GM23338 (cell line): ENCODE data around the gene AVPR2. TPM values are rescaled to one million over a fixed set of nuclear protein-coding genes. Genes with fewer than 3 reads are reported as not detected.

Experiments
- ATAC-seq: fragments of 200-7000 bp; cut with Tn5 transposase; 3 replicates; pipeline ENCODE4 v1.9.1; 2020
- DNase-seq: peaks from one replicate; pipeline ENCODE4 v3.0.0-alpha.2; 2015; ENCODE audit warnings: low spot score
- H2AFZ ChIP-seq: fragments of 200-600 bp; sonication (generic); 2 replicates; pipeline ENCODE4 v1.8.0; 2016; ENCODE audit warnings: antibody characterized with exemption, mild to moderate bottlenecking, moderate library complexity
- H3F3A ChIP-seq: fragments of 200-600 bp; sonication (generic); replicated peaks from 2 replicates; pipeline ENCODE4 v1.8.0; 2017; ENCODE audit warnings: antibody characterized with exemption, mixed run types, low read depth
- H3K27ac ChIP-seq: fragments of 200-600 bp; sonication (generic); 2 replicates; pipeline ENCODE4 v1.6.1; 2016; ENCODE audit warnings: low read depth
- H3K27me3 ChIP-seq: fragments of 200-600 bp; sonication (generic); 2 replicates; pipeline ENCODE4 v1.8.0; 2016; ENCODE audit warnings: mild to moderate bottlenecking, mixed run types, moderate library complexity; ENCODE audit not compliant: insufficient read depth
- H3K36me3 ChIP-seq: fragments of 200-600 bp; sonication (generic); 2 replicates; pipeline ENCODE4 v1.8.0; 2016; ENCODE audit warnings: mild to moderate bottlenecking; ENCODE audit not compliant: insufficient read depth
- H3K4me1 ChIP-seq: fragments of 200-600 bp; sonication (generic); 2 replicates; pipeline ENCODE4 v1.8.0; 2016; ENCODE audit warnings: mild to moderate bottlenecking, moderate library complexity; ENCODE audit not compliant: insufficient read depth
- H3K4me2 ChIP-seq: fragments of 200-600 bp; sonication (generic); 2 replicates; pipeline ENCODE4 v1.7.1; 2017; ENCODE audit warnings: mixed run types
- H3K4me3 ChIP-seq: fragments of 200-600 bp; sonication (generic); 2 replicates; pipeline ENCODE4 v1.6.1; 2016; ENCODE audit warnings: mixed run types
- H3K79me2 ChIP-seq: fragments of 200-600 bp; sonication (generic); replicated peaks from 2 replicates; pipeline ENCODE4 v1.8.0; 2017; ENCODE audit warnings: mild to moderate bottlenecking; ENCODE audit not compliant: insufficient read depth
- H3K9me2 ChIP-seq: fragments of 200-600 bp; sonication (generic); 2 replicates; pipeline ENCODE4 v1.8.0; 2017; ENCODE audit not compliant: insufficient read depth
- H4K20me1 ChIP-seq: fragments of 200-600 bp; sonication (generic); replicated peaks from 2 replicates; pipeline ENCODE4 v1.8.0; 2017; ENCODE audit warnings: mild to moderate bottlenecking; ENCODE audit not compliant: insufficient read depth
- H3K27ac Mint-ChIP-seq: 2 replicates; pipeline ENCODE4 v1.8.0; 2020; ENCODE audit warnings: inconsistent platforms, mild to moderate bottlenecking, moderate library complexity, mixed read lengths
- H3K27me3 Mint-ChIP-seq: 3 replicates; pipeline ENCODE4 v1.8.0; 2022; ENCODE audit warnings: low read depth, mild to moderate bottlenecking, moderate library complexity, mixed read lengths, inconsistent platforms; ENCODE audit not compliant: insufficient read depth, poor library complexity
- H3K36me3 Mint-ChIP-seq: 3 replicates; pipeline ENCODE4 v1.8.0; 2021; ENCODE audit warnings: low read depth, mild to moderate bottlenecking, inconsistent platforms, moderate library complexity, mixed read lengths
- H3K4me1 Mint-ChIP-seq: 3 replicates; pipeline ENCODE4 v1.8.0; 2020; ENCODE audit warnings: mild to moderate bottlenecking, inconsistent platforms, mixed read lengths
- H3K4me3 Mint-ChIP-seq: 3 replicates; pipeline ENCODE4 v1.8.0; 2021; ENCODE audit warnings: moderate library complexity, mild to moderate bottlenecking, inconsistent platforms, mixed read lengths
- H3K9me3 Mint-ChIP-seq: 3 replicates; pipeline ENCODE4 v1.8.0; 2020; ENCODE audit warnings: moderate library complexity, mild to moderate bottlenecking, inconsistent platforms, mixed read lengths
- EZH2 ChIP-seq: fragments of 200-600 bp; sonication (generic); IDR thresholded peaks from one replicate; pipeline ENCODE4 v1.8.0; 2017; ENCODE audit warnings: antibody characterized with exemption, mild to moderate bottlenecking, low read depth; ENCODE audit not compliant: unreplicated experiment
- JUNB ChIP-seq: IDR thresholded peaks from one replicate; pipeline ENCODE4 v1.6.1; 2016; ENCODE audit warnings: antibody characterized with exemption; ENCODE audit not compliant: unreplicated experiment
- POLR2AphosphoS5 ChIP-seq: IDR thresholded peaks from 2 replicates; pipeline ENCODE4 v1.6.1; 2016; ENCODE audit warnings: antibody characterized with exemption, low read depth
- STAT1 ChIP-seq: IDR thresholded peaks from one replicate; pipeline ENCODE4 v1.6.1; 2016; ENCODE audit warnings: antibody characterized with exemption; ENCODE audit not compliant: unreplicated experiment
- ZNF114 ChIP-seq: fragments of 250-450 bp; sonication (Bioruptor Pico); IDR thresholded peaks from 2 replicates; pipeline ENCODE4 v1.5.0; 2020; ENCODE audit warnings: mild to moderate bottlenecking, moderate library complexity
- ZNF331 ChIP-seq: fragments of 250-450 bp; sonication (Bioruptor Pico); IDR thresholded peaks from 2 replicates; pipeline ENCODE4 v1.5.0; 2020; ENCODE audit warnings: low read depth, mild to moderate bottlenecking, moderate library complexity
- polyA plus RNA-seq: library from polyadenylated mRNA; unstranded; fragments of >200 nt; fragmentation: Nextera tagmentation; extraction: Ambion mirVana; gene quantifications from 2 replicates; pipeline ENCODE4 v1.2.1, GENCODE V29; 2016
- total RNA-seq: library from RNA; depleted of rRNA; stranded (reverse); fragments of >200 nt; shearing (Covaris generic); gene quantifications from 2 replicates; pipeline ENCODE4 v1.2.3, GENCODE V29; 2014
- TF ChIP-seq, protein P1 (sequence below): IDR thresholded peaks from 2 replicates; pipeline ENCODE4 v1.6.1; 2016; ENCODE audit warnings: antibody characterized with exemption
- TF ChIP-seq, protein P2 (sequence below), 2 experiments: fragments of 200-600 bp in 1 of 2; sonication (generic) in 1 of 2; conservative IDR thresholded peaks; 2 replicates each; pipeline versions ENCODE4 v1.5.1 to v1.6.1; 2016 to 2017; ENCODE audit warnings: antibody characterized with exemption in 2 of 2, low read depth in 2 of 2, mild to moderate bottlenecking in 2 of 2, moderate library complexity in 1 of 2
- TF ChIP-seq, protein P3 (sequence below): IDR thresholded peaks from one replicate; pipeline ENCODE4 v1.6.1; 2018; ENCODE audit warnings: antibody characterized with exemption; ENCODE audit not compliant: unreplicated experiment
- TF ChIP-seq, protein P4 (sequence below): fragments of 250-450 bp; sonication (Bioruptor Pico); IDR thresholded peaks from 2 replicates; pipeline ENCODE4 v1.5.0; 2020; ENCODE audit warnings: mild to moderate bottlenecking, moderate library complexity

Gene AVPR2
- total and polyA plus RNA-seq, 2 experiments from 2014 or later: not detected

DNA sequence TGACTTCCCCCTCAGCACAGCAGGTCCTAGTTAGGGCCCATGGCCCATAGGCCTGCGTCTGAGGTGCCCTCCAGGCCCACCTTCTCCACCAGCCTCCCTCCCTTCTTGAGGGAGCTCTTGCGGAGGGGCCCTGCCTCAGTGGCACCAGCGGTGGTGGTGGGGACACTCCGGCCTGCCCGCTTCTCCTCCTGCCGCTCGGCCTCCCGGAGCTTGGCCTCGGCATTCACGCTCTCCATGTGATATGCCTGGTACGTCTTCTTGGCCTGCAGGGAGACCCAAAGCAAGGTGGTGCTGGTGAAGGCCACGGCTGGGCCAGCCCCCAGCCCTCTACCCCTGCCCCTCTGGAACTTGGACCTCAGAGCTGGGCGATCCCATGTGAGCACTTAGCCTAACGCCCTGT is 16.1 kb downstream of the AVPR2 start:
- Histone ChIP-seq H3K4me1 (peaks cover 7% of the 10 kb centered on the region; the same call in 1 of the 2 replicates), H4K20me1 (no peaks in the 10 kb centered on the region), H3K4me3 (no peak overlapping the region), H3K79me2 (no peaks in the 10 kb centered on the region), H2AFZ (no peak overlapping the region), H3F3A (no peaks in the 10 kb centered on the region), H3K4me2 (no peak overlapping the region), H3K27me3 (no peaks in the 10 kb centered on the region), H3K27ac (no peak overlapping the region), H3K9me2 (no peaks in the 10 kb centered on the region), H3K36me3 (no peaks in the 10 kb centered on the region)
- peaks cover 18% of the 10 kb centered on the region; the same call in 2 of the 3 replicates for H3K4me1 Mint-ChIP-seq
- H3K9me3 Mint-ChIP-seq: no peaks in the 10 kb centered on the region; the same call in 2 of the 3 replicates
- H3K27ac Mint-ChIP-seq: no peak overlapping the region
- peaks cover 1% of the 10 kb centered on the region for H3K27me3 Mint-ChIP-seq
- DNase-seq (no peak), ATAC-seq (no peak)
- no peak overlapping the region for H3K4me3 Mint-ChIP-seq
- peaks cover 25% of the 10 kb centered on the region for H3K36me3 Mint-ChIP-seq
- TF ChIP-seq ZNF331 (CRISPR knock-in tag): no peak
- TF ChIP-seq, protein P1, sequence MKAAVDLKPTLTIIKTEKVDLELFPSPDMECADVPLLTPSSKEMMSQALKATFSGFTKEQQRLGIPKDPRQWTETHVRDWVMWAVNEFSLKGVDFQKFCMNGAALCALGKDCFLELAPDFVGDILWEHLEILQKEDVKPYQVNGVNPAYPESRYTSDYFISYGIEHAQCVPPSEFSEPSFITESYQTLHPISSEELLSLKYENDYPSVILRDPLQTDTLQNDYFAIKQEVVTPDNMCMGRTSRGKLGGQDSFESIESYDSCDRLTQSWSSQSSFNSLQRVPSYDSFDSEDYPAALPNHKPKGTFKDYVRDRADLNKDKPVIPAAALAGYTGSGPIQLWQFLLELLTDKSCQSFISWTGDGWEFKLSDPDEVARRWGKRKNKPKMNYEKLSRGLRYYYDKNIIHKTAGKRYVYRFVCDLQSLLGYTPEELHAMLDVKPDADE: no peak
- no peak for TF ChIP-seq POLR2AphosphoS5
- TF ChIP-seq JUNB: no peak

DNA sequence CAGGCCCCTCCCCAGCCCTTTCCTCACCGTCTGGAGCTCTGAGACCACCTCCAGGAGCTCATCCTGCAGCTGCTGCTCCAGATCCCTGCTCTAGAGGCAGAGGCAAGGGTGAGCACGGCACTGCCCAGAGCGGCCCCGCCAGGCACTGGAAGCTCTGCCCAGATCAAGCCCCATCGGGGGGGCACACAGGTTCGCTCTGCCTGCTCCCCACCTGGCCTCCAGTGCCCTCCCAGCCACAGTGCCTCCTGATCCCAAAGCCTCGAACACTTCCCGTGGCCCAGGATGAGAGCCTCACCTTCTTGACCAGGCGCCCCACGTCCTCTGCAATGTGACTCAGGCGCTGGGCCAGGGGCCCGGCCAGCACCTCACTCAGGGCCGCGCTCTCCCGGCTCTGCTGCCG is 16.6 kb downstream of the AVPR2 start:
- Histone ChIP-seq H3F3A (no peaks in the 10 kb centered on the region), H2AFZ (no peak overlapping the region), H4K20me1 (no peaks in the 10 kb centered on the region), H3K36me3 (no peaks in the 10 kb centered on the region), H3K9me2 (no peaks in the 10 kb centered on the region), H3K4me2 (no peak overlapping the region), H3K27ac (no peak overlapping the region), H3K4me1 (peaks cover 7% of the 10 kb centered on the region; the same call in 1 of the 2 replicates), H3K27me3 (no peaks in the 10 kb centered on the region), H3K4me3 (no peak overlapping the region), H3K79me2 (no peaks in the 10 kb centered on the region)
- Mint-ChIP-seq H3K36me3 (peaks cover 20% of the 10 kb centered on the region), H3K4me1 (peaks cover 20% of the 10 kb centered on the region), H3K27ac (no peak overlapping the region), H3K9me3 (no peaks in the 10 kb centered on the region; the same call in 2 of the 3 replicates), H3K27me3 (peaks cover 1% of the 10 kb centered on the region), H3K4me3 (no peak overlapping the region)
- DNase-seq: no peak
- no peak for ATAC-seq
- TF ChIP-seq, protein P2, sequence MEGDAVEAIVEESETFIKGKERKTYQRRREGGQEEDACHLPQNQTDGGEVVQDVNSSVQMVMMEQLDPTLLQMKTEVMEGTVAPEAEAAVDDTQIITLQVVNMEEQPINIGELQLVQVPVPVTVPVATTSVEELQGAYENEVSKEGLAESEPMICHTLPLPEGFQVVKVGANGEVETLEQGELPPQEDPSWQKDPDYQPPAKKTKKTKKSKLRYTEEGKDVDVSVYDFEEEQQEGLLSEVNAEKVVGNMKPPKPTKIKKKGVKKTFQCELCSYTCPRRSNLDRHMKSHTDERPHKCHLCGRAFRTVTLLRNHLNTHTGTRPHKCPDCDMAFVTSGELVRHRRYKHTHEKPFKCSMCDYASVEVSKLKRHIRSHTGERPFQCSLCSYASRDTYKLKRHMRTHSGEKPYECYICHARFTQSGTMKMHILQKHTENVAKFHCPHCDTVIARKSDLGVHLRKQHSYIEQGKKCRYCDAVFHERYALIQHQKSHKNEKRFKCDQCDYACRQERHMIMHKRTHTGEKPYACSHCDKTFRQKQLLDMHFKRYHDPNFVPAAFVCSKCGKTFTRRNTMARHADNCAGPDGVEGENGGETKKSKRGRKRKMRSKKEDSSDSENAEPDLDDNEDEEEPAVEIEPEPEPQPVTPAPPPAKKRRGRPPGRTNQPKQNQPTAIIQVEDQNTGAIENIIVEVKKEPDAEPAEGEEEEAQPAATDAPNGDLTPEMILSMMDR (conservative IDR thresholded peaks at IDR 0.05; ENCODE audit: low read depth in 2 of 2): no peak
- TF ChIP-seq EZH2 (no peak), POLR2AphosphoS5 (no peak), ZNF114 (CRISPR knock-in tag) (no peak), STAT1 (no peak)
- TF ChIP-seq, protein P3, sequence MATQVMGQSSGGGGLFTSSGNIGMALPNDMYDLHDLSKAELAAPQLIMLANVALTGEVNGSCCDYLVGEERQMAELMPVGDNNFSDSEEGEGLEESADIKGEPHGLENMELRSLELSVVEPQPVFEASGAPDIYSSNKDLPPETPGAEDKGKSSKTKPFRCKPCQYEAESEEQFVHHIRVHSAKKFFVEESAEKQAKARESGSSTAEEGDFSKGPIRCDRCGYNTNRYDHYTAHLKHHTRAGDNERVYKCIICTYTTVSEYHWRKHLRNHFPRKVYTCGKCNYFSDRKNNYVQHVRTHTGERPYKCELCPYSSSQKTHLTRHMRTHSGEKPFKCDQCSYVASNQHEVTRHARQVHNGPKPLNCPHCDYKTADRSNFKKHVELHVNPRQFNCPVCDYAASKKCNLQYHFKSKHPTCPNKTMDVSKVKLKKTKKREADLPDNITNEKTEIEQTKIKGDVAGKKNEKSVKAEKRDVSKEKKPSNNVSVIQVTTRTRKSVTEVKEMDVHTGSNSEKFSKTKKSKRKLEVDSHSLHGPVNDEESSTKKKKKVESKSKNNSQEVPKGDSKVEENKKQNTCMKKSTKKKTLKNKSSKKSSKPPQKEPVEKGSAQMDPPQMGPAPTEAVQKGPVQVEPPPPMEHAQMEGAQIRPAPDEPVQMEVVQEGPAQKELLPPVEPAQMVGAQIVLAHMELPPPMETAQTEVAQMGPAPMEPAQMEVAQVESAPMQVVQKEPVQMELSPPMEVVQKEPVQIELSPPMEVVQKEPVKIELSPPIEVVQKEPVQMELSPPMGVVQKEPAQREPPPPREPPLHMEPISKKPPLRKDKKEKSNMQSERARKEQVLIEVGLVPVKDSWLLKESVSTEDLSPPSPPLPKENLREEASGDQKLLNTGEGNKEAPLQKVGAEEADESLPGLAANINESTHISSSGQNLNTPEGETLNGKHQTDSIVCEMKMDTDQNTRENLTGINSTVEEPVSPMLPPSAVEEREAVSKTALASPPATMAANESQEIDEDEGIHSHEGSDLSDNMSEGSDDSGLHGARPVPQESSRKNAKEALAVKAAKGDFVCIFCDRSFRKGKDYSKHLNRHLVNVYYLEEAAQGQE: no peak
- TF ChIP-seq, protein P4, sequence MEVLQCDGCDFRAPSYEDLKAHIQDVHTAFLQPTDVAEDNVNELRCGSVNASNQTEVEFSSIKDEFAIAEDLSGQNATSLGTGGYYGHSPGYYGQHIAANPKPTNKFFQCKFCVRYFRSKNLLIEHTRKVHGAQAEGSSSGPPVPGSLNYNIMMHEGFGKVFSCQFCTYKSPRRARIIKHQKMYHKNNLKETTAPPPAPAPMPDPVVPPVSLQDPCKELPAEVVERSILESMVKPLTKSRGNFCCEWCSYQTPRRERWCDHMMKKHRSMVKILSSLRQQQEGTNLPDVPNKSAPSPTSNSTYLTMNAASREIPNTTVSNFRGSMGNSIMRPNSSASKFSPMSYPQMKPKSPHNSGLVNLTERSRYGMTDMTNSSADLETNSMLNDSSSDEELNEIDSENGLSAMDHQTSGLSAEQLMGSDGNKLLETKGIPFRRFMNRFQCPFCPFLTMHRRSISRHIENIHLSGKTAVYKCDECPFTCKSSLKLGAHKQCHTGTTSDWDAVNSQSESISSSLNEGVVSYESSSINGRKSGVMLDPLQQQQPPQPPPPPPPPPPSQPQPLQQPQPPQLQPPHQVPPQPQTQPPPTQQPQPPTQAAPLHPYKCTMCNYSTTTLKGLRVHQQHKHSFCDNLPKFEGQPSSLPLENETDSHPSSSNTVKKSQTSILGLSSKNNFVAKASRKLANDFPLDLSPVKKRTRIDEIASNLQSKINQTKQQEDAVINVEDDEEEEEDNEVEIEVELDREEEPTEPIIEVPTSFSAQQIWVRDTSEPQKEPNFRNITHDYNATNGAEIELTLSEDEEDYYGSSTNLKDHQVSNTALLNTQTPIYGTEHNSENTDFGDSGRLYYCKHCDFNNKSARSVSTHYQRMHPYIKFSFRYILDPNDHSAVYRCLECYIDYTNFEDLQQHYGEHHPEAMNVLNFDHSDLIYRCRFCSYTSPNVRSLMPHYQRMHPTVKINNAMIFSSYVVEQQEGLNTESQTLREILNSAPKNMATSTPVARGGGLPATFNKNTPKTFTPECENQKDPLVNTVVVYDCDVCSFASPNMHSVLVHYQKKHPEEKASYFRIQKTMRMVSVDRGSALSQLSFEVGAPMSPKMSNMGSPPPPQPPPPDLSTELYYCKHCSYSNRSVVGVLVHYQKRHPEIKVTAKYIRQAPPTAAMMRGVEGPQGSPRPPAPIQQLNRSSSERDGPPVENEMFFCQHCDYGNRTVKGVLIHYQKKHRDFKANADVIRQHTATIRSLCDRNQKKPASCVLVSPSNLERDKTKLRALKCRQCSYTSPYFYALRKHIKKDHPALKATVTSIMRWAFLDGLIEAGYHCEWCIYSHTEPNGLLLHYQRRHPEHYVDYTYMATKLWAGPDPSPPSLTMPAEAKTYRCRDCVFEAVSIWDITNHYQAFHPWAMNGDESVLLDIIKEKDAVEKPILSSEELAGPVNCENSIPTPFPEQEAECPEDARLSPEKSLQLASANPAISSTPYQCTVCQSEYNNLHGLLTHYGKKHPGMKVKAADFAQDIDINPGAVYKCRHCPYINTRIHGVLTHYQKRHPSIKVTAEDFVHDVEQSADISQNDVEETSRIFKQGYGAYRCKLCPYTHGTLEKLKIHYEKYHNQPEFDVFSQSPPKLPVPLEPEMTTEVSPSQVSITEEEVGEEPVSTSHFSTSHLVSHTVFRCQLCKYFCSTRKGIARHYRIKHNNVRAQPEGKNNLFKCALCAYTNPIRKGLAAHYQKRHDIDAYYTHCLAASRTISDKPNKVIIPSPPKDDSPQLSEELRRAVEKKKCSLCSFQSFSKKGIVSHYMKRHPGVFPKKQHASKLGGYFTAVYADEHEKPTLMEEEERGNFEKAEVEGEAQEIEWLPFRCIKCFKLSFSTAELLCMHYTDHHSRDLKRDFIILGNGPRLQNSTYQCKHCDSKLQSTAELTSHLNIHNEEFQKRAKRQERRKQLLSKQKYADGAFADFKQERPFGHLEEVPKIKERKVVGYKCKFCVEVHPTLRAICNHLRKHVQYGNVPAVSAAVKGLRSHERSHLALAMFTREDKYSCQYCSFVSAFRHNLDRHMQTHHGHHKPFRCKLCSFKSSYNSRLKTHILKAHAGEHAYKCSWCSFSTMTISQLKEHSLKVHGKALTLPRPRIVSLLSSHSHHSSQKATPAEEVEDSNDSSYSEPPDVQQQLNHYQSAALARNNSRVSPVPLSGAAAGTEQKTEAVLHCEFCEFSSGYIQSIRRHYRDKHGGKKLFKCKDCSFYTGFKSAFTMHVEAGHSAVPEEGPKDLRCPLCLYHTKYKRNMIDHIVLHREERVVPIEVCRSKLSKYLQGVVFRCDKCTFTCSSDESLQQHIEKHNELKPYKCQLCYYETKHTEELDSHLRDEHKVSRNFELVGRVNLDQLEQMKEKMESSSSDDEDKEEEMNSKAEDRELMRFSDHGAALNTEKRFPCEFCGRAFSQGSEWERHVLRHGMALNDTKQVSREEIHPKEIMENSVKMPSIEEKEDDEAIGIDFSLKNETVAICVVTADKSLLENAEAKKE: no peak
